ENCODE results near the gene HSPA2.
"Not testable (repeated sequence)": the region's sequence is repeated elsewhere in the genome, so short reads cannot be mapped to it uniquely, and the experiment has no call there.

The HSPA2 gene

DNA sequence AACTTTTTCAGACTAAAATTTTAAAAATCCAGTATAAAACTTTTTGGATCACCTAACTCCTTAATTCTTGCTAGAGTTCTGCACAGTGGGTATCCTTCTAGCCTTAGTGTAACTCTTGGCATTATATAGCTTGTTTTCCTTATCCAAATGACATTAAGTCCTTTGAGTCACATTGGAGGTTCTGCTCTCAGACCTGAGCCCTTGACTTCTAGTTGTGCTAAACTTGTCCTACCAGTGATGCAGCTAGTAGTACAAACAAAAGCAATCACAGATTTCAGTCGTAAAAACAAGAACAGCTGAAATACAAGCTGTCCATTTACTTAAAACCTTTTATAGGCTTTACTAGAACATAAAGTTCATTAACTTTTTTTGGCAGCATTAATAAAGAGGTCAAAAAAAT, 25.5 kb upstream of the HSPA2 start:
- no peak for DNase-seq (ENCODE audit: low read depth)

DNA sequence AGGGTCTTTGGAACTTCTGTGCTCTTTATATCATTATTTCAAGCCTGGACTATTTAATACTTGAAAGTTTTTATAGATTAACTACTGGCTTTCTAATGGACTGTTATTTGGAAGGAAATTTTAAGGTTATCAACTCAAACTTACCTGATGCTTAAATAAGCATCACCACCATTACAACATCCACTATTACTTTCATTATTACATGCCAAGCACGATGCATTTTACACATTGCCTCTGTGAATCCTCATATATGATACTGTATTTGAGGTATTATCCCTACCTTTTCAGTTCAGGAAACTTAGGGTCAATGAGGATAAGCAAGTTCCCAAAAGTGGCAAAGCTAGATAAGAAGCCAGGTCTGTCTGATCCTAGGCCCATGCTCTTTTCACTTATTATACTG, 23.6 kb upstream of the HSPA2 start:
- no peak for DNase-seq (ENCODE audit: low read depth)

DNA sequence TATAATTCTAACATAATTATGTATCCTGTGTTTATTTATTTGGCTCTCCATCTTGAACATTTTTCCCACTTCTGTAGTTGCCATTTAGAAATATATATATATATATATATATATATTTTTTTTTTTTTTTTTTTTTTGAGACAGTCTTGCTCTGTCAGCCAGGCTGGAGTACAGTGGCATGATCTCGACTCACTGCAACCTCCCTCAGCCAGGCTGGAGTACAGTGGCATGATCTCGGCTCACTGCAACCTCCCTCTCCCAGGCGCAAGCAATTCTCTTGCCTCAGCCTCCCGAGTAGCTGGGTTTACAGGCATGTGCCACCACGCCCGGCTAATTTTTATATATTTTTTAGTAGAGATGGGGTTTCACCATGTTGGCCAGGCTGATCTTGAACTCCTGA, 22.9 kb upstream of the HSPA2 start:
- not testable (repeated sequence) for DNase-seq (ENCODE audit: low read depth)

DNA sequence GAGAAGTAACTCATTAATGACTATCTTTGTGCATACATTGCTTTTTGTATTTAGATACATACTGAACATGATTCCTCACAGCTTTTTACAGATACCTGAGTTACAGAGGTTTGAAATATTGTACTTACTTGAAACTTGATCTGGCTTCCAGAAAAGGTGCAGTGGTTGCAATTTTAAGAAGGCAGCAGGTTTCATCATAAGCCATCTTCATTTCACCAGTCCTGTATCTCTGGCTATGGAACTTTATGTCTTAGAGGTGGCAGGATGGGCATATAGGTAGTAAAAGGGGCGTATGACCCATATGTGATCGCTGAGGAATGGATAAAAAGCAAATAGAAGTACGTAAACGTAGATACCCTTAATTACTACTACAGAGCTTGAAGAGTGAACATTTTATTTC, 22.3 kb upstream of the HSPA2 start:
- DNase-seq (ENCODE audit: low read depth): no peak

DNA sequence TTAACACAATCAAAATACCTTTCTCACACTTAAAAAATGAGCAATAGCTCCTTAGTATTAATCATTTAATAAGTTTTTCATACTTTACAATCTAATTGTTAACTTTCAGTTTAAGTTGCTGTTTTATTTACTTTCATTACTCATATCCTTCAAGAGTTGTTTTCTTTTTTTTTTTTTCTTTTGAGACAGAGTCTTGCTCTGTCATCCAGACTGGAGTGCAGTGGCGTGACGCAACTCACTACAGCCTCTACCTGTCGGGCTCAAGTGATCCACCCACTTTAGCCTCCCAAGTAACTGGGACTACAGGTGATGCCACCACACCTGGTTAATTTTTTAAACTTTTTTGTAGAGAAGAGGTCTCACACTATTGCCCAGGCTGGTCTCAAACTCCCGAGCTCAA, 19.8 kb upstream of the HSPA2 start:
- no peak for DNase-seq (ENCODE audit: low read depth)

GRCh38 chr14:64522591-64523355, 17.8 kb upstream of the HSPA2 start:
- DNase-seq (ENCODE audit: low read depth): no peak

DNA sequence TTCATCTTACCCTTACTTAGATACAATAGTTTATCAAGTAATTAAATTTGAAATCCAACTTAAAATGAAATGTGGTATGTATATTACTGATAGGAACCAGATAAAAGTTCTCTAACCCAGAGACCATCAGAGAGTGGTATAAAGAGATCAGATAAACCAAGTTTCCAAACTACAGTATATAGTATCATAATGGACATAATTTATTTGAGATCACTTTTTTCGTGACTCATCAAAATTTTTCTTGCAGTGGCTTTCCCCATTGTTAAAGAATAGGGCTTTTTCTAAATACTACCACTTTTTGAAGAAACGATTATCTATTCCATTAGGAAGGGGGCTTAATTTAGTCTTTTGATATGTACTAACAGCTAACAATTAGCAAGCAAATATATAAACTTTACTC, 15.2 kb upstream of the HSPA2 start:
- DNase-seq (ENCODE audit: low read depth): no peak

- no peak for DNase-seq (ENCODE audit: low read depth)
Observed at GRCh38 chr14:64531567-64531966, 9.0 kb upstream of the HSPA2 start.

DNA sequence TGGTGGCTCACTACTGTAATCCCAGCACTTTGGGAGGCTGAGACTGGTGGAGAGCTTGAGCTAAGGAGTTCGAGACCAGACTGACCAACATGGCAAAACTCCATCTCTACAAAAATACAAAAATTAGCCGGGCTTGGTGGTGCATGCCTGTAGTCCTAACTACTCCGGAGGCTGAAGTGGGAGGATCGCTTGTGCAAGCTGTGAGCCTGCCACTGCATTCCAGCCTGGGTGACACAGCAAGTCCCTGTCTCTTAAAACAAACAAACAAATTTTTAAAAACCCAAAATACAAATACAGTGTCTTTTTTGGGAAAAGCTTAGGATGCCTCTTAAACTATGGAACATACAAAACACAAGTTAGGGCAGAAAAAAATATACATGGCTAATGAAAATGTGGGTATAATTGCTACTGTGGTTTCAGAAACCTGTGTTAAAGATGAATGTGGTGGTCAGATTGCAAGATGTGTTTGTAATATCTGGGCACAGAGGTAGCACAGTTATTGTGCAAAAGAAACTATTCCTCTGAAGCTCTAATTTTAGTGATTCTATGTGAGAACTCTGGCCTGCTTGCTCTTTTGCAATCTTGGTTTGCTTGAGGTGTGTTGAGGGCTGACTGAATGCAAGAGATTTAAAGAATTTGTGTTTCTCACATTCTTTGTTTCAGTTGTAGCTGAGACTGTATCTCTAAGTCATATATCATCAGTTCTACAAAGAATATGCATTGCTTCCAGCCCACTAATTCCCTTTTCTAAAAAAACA, 3.9 kb upstream of the HSPA2 start:
- DNase-seq (ENCODE audit: low read depth): no peak

- no peak for DNase-seq (ENCODE audit: low read depth)
Observed at GRCh38 chr14:64541261-64541971, 875 bp downstream of the HSPA2 start.

DNA sequence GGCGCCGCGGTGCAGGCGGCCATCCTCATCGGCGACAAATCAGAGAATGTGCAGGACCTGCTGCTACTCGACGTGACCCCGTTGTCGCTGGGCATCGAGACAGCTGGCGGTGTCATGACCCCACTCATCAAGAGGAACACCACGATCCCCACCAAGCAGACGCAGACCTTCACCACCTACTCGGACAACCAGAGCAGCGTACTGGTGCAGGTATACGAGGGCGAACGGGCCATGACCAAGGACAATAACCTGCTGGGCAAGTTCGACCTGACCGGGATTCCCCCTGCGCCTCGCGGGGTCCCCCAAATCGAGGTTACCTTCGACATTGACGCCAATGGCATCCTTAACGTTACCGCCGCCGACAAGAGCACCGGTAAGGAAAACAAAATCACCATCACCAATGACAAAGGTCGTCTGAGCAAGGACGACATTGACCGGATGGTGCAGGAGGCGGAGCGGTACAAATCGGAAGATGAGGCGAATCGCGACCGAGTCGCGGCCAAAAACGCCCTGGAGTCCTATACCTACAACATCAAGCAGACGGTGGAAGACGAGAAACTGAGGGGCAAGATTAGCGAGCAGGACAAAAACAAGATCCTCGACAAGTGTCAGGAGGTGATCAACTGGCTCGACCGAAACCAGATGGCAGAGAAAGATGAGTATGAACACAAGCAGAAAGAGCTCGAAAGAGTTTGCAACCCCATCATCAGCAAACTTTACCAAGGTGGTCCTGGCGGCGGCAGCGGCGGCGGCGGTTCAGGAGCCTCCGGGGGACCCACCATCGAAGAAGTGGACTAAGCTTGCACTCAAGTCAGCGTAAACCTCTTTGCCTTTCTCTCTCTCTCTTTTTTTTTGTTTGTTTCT, 1.7 kb downstream of the HSPA2 start:
- DNase-seq (ENCODE audit: low read depth): no peak

DNA sequence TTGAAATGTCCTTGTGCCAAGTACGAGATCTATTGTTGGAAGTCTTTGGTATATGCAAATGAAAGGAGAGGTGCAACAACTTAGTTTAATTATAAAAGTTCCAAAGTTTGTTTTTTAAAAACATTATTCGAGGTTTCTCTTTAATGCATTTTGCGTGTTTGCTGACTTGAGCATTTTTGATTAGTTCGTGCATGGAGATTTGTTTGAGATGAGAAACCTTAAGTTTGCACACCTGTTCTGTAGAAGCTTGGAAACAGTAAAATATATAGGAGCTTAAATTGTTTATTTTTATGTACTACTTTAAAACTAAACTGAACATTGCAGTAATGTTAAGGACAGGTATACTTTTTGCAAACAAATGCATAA, 2.3 kb downstream of the HSPA2 start:
- no peak for DNase-seq (ENCODE audit: low read depth)

- DNase-seq (ENCODE audit: low read depth): no peak
Observed at GRCh38 chr14:64544607-64545312, 4.2 kb downstream of the HSPA2 start.

- DNase-seq (ENCODE audit: low read depth): no peak
Observed at GRCh38 chr14:64549016-64549415, 8.5 kb downstream of the HSPA2 start.

- DNase-seq (ENCODE audit: low read depth): no peak
Observed at GRCh38 chr14:64549791-64550620, 9.5 kb downstream of the HSPA2 start, which contains the start of gene PPP1R36. TSS of gene PPP1R36 (plus strand) at chr14:64549961. CDS start at chr14:64549998, 37 bp downstream.

DNA sequence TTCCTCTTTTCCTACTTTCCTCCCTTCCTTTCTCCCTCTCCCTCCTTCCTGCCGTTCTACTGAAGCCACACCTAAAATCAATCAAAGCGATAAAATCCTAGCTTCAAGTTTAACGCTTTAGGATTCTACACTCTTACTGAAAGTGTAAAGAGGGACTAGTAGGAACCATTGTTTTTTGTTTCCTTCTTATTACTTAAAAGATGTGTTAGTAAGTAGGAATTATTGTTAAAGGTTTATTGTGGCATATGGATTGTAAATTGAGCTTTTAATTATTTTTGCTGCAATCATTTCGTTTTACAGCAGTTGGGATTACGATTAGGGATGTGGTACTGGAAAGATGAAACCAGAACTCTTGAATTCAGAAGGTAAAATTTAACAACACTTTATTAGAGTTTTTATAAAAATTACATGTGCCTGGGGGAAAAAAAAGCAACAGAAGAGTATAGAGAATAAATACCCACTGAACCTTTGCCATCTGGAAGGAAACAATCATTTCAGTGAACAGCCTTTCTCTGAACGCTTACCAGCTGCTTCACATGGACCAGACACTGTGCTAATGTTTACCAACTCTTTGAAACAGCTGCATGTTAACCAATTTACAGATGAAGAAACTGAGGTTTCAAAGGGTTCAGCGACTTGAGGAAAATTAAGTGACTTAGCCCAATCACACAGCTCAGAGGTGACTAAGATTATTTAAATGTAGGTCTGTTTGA, 10.2 kb downstream of the HSPA2 start:
- DNase-seq (ENCODE audit: low read depth): no peak

GRCh38 chr14:64554556-64554955, 14.0 kb downstream of the HSPA2 start:
- no peak for DNase-seq (ENCODE audit: low read depth)

DNA sequence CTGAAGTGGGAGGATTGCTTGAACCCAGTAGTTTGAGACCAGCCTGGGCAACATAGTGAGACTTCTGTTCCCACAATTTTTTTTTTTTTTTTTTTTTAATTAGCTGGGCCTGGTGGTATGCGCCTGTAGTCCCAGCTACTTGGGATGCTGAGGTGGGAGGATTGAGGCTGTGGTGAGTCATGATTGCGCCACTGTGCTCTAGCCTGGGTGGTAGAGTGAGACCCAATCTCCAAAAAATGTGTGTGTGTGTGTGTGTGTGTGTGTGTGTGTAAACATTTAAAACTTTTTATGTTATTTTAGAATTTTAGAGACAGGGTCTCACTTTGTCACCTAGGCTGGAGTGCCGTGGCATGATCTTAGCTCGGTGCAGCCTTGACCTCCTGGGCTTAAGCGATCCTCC, 16.0 kb downstream of the HSPA2 start:
- DNase-seq (ENCODE audit: low read depth): no peak

DNA sequence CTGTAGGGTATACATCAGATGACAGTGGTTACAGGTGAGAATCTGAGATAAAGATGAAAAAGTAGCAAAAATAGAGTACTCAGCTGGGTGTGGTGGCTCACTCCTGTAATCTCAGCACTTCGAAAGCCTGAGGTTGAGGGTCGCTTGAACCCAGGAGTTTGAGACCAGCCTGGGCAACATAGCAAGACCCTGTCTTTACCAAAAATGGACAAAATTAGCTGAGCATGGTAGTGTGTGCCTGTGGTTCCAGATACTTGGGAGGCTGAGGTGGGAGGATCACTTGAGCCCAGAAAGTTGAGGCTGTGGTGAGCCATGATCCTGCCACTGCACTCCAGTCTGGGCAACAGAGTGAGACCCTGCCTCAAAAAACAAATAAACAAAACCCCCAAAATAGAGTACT, 17.7 kb downstream of the HSPA2 start:
- not testable (repeated sequence) for DNase-seq (ENCODE audit: low read depth)

DNA sequence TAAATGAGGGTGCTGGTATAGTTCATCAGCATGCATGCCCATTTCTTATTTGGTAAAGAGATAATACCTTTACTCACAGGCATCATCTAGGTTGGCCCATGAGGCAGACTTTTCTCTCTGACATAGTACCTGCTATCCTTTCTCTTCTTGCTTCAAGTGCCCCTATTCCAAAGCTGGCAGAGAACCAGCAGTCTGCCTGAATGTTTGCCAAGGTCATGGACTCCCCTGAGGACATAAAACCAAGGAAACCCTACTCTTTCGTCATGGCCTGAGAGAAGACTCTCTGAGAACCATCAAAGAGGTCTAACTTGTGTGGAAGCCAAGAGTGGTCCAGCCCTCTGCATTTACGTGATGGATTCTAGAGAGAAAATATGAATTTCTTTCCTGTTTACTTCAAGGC, 21.1 kb downstream of the HSPA2 start:
- DNase-seq (ENCODE audit: low read depth): no peak

Data from stimulated activated CD8-positive, alpha-beta memory T cell treated with anti-CD3 and anti-CD28 coated beads, Interleukin-12 subunit alpha, Interleukin-12 subunit beta, amount 100 ng/mL, for 1 hour (primary cell).